Kidney (tissue), 14 donors: Measurements from ENCODE around the gene SFMBT2. TPM values are rescaled to one million over a fixed set of nuclear protein-coding genes. Genes with fewer than 3 reads are reported as not detected.

Experiments
- DNase-seq, 5 donors: peaks; one replicate each; pipeline ENCODE4 v3.0.0-alpha.2; 2013 to 2020
- FAIRE-seq: peaks from 2 replicates; lab custom pipeline; 2012; peaks lifted over from hg19 to GRCh38; lab: Jason Lieb, UNC
- H3K27ac ChIP-seq, 2 donors: one replicate each; pipeline ENCODE4 v1.7.0; 2013; ENCODE audit warnings: low read depth in 2 of 2, low read length in 2 of 2, inconsistent platforms in 1 of 2
- H3K27me3 ChIP-seq: one replicate; pipeline ENCODE4 v1.7.1; 2013; ENCODE audit warnings: low read length, inconsistent platforms; ENCODE audit not compliant: control insufficient read depth, insufficient read depth
- H3K36me3 ChIP-seq, 3 donors: one replicate each; pipeline versions ENCODE4 v1.7.0 to v1.7.1; 2013; ENCODE audit warnings: low read length in 3 of 3, control low read depth in 1 of 3, inconsistent platforms in 1 of 3; ENCODE audit not compliant: insufficient read depth in 3 of 3, control insufficient read depth in 2 of 3
- H3K4me1 ChIP-seq, 3 donors: one replicate each; pipeline versions ENCODE4 v1.7.0 to v1.7.1; 2013; ENCODE audit warnings: low read length in 3 of 3, inconsistent platforms in 1 of 3, low read depth in 1 of 3; ENCODE audit not compliant: control insufficient read depth in 2 of 3, insufficient read depth in 2 of 3
- H3K4me3 ChIP-seq, 3 donors: one replicate each; pipeline versions ENCODE4 v1.7.0 to v1.8.1; 2013; ENCODE audit warnings: low read length in 3 of 3, control low read depth in 1 of 3, inconsistent platforms in 1 of 3
- H3K9ac ChIP-seq, 3 donors: one replicate each; pipeline versions ENCODE4 v1.7.0 to v1.7.1; 2013; ENCODE audit warnings: low read length in 3 of 3, control low read depth in 1 of 3, inconsistent platforms in 1 of 3
- H3K9me3 ChIP-seq, 3 donors: one replicate each; pipeline versions ENCODE4 v1.7.0 to v1.7.1; 2013; ENCODE audit warnings: low read length in 3 of 3, control low read depth in 1 of 3, inconsistent platforms in 1 of 3; ENCODE audit not compliant: control insufficient read depth in 2 of 3, insufficient read depth in 1 of 3
- CTCF ChIP-seq: IDR thresholded peaks from 3 replicates; pipeline ENCODE4 v1.5.1; 2012; ENCODE audit warnings: mild to moderate bottlenecking, moderate library complexity, borderline replicate concordance; ENCODE audit not compliant: insufficient read depth; ENCODE audit errors: extremely low read depth
- intact Hi-C: fragments of 100-400 bp; cut with DNase I; formaldehyde crosslinking; loops from one replicate; pipeline ENCODE4 v1.11.1; 2022
- polyA plus RNA-seq: library from polyadenylated mRNA; stranded (reverse); fragments of 350-450 nt; fragmentation: Illumina TruSeq; extraction: RNeasy Lipid Tissue Mini Kit (QIAGEN cat#74804); gene quantifications from one replicate; pipeline ENCODE4 v1.2.3, GENCODE V29; 2014; ENCODE audit warnings: low read depth, low replicate concordance; ENCODE audit not compliant: insufficient read depth
- total RNA-seq: library from RNA; stranded (reverse); fragmentation: NEBNext Ultra II Directional; extraction: Animal tissue kit (Norgen Biotek cat#: 25700); gene quantifications from one replicate; pipeline ENCODE4 v1.2.1, GENCODE V29; 2021
- donor health status: control.
- donor health status: control.
- donor health status: control.
- donor health status: control.
- donor health status: control.
- donor health status: DM: yes; HTN: yes; CAD: no.
- donor health status: Normal renal cell carcinoma (clear cell type).

The SFMBT2 gene
- total and polyA plus RNA-seq, 2 donors from 2014 or later: 1.2 to 15.3 TPM

DNA sequence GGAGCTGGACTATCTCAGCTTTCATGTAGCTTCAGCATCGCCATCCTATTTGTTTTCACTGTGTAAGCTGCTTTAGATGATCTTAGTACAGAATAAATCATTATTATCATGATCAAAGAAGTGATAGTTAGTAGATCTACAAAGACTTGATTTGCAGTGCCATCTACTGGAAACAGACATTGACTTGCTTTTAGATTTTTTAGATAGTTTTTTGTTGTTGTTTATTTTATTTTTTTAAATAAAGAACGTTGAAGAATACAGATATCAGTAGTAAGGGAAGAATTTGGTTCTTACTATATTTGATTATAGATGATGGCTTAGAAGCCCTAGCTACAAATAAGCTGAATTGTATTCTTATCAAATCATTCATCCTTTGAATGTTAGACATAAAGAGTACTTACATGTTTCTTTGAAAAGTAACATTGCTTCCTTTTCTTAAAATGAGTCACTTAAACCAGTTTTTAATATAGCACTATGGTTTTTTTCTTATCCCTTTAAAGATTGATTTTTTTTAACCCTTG is 6.3 kb upstream of the SFMBT2 start:
- Histone ChIP-seq H3K4me3 (no peak overlapping the region), H3K9me3 (no peaks in the 10 kb centered on the region), H3K27ac (no peak overlapping the region), H3K27me3 (peaks cover 19% of the 10 kb centered on the region), H3K4me1 (peaks cover 0 to 5% (median 0%) of the 10 kb centered on the region in 3 donors), H3K36me3 (no peaks in the 10 kb centered on the region), H3K9ac (no peak overlapping the region)
- peak; percentile 48 for TF ChIP-seq CTCF
- intact Hi-C loops: loop anchor here (10.0 kb wide), 1 partner anchor 742 kb away; no protein-coding TSS in a partner anchor
- DNase-seq: peak in 2 of 5 donors; percentile 61 to 76
- peak; percentile 91 for FAIRE-seq

DNA sequence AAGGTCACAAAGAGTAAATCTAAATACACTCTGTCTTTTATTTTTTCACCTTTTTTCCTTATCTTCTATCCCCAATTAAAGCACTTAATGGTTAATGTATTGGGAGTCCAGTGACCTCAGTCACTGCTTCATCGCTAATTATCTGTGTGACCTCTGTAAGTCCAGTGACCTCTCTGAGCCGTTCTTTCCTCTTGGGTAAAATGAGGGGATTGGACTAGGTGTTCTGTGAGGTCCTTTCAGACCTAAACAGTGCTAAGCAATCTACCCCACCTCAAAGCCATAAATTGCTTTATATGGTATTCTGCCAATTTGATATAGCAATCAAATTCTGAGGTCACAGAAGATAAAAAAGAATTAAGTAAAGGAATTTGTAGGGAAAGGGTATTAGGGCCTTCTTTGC is 3.9 kb upstream of the SFMBT2 start:
- intact Hi-C loops: loop anchor here (10.0 kb wide), 1 partner anchor 740 kb away; no protein-coding TSS in a partner anchor
- no peak overlapping the region for H3K9ac ChIP-seq
- peaks cover 0 to 12% (median 0%) of the 10 kb centered on the region in 3 donors for H3K4me1 ChIP-seq
- TF ChIP-seq CTCF: no peak
- no peak overlapping the region for H3K27ac ChIP-seq
- no peak overlapping the region for H3K4me3 ChIP-seq
- FAIRE-seq (no peak), DNase-seq (no peak)
- no peaks in the 10 kb centered on the region for H3K9me3 ChIP-seq
- peaks cover 25% of the 10 kb centered on the region for H3K27me3 ChIP-seq
- H3K36me3 ChIP-seq: no peaks in the 10 kb centered on the region

DNA sequence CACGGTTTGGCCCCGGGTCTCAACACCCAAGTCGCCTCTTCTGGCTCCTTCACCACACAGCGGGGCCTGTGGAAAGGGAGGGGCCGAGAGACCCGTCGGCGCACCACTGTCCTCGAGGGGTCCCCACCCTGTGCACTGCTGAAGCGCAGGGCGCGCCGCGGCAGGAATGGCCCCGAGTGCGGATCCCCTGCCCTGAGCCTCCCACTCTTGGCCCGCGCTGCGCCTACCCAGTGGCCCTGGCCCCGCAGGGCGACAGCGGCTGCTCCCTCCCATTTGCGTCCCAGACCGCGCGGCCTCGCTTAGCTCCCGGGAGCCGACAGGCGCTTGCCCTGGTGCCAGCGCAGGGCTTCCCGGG is 2.1 kb upstream of the SFMBT2 start:
- intact Hi-C loops: loop anchor here (10.0 kb wide), 1 partner anchor 738 kb away; no protein-coding TSS in a partner anchor
- FAIRE-seq (no peak), DNase-seq (peak in 3 of 5 donors; percentile 17 to 77 (median 51))
- Histone ChIP-seq H3K4me3 (peak overlapping the region in 1 of 3 donors; percentile 51), H3K36me3 (no peaks in the 10 kb centered on the region), H3K9ac (no peak overlapping the region), H3K27me3 (peaks cover 22% of the 10 kb centered on the region), H3K9me3 (no peaks in the 10 kb centered on the region), H3K27ac (no peak overlapping the region), H3K4me1 (peaks cover 0 to 17% (median 0%) of the 10 kb centered on the region in 3 donors)
- TF ChIP-seq CTCF: no peak
